RPMI8226 (cell line): Measurements from ENCODE around the gene DMD.

Source experiments
- DNase-seq: peaks from one replicate; pipeline ENCODE4 v3.0.0-alpha.2; 2015

DMD gene

DNA sequence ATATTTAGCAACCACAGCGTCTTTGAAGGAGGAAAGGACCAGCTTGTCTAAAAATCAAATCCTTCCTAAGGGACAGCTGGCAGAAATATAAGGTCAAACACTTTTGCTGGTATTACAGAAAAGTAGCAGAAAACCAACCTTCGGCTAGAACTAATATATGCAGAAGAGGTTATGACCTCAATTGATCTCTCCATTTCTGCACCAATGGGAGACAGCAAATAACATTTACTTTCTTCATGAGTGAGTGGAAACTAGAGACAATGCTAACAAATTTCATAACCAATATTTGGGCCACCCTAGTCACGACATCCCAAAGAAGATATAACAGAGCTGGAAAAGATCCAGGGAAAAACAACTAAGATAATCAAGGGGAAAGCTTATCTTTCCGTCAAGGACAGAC lies 1892.5 kb downstream of the DMD start:
- no peak for DNase-seq

DNA sequence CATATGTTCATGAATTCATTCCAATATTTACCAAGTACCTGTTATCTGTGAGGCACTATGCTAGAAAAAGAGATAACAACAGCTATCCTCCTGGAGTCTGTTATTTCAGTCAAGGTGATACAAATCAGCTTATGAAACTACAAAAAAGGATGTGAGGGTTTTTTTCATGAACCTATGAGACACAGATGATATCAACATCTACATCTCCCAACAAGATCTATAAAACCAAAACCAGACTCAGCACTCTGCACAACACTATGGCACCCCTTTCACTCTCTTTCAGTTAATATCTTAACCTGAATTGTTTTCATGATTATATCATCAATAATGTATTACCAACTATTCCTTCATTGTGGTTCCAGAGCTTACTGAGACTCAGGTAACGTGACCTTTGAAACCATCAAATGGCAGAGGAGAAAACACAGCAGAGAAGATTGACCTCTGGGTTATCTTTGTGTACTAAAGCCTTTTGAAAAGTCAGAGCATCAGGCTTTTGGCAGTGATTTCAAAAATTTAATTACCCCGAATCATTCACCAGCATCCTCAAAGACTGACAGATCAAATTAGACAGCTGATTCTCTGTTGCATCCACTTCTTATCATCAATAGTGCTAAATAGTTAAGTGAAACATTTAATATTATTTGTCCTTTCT lies 1894.9 kb downstream of the DMD start:
- DNase-seq = no peak

DNA sequence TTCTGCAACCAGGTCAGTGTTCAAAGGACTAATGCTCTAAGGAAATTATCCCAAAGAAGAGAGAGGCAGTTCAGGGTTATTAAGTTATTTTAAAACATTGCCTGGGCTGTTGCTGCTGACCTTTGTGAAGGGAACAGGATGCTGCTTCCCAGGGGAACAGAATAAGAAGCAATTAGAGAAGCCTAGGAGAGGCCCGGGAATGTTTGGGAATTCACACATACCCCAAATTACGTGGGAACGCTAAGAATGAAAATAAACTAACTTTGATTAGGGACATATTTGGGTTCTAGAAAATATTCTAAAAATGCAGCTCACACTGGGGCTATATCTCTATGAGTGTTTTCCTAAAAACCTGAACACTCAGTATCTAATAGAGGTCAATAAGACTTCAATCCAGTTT lies 1896.4 kb downstream of the DMD start:
- DNase-seq = no peak

DNA sequence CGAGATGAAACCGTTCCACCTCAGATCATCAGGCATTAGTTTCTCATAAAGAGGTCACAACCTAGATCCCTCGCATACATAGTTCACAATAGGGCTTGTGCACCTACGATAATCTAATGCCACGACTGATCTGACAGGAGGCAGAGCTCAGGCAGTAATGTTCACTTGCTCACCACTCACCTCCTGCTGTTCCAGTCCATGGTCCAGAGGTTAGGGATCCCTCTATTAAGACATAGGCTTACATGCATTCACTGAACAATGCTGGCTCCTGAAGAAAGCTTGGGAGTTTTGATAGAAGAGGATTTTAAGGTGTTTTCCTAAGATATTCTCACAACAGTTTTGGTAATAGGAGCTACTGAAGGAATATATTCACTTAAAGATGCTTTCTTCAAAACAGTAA lies 1903.4 kb downstream of the DMD start:
- no peak for DNase-seq

DNA sequence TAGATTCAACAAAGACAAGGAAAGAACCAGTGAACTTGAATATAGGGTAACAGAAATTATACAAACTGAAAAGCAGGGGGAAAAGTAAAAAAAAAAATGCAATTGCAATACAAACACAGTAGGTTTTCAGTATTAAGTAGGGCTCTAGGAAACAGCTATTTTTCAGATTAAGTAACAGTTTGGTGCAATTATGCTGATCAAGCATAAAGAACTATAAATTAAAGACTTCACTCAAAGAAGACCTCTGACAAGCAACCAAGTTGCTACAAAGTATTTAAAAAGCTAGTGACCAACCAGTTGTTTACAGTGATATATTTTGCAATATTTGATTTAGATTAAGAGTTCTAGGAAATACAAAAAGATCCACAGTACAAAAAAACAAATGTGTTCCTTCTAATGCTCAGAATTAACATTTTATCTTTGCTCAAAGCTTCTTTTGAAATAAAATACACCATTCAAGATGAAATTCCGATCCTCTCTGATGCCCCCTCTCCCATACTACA lies 1908.7 kb downstream of the DMD start:
- DNase-seq = no peak

DNA sequence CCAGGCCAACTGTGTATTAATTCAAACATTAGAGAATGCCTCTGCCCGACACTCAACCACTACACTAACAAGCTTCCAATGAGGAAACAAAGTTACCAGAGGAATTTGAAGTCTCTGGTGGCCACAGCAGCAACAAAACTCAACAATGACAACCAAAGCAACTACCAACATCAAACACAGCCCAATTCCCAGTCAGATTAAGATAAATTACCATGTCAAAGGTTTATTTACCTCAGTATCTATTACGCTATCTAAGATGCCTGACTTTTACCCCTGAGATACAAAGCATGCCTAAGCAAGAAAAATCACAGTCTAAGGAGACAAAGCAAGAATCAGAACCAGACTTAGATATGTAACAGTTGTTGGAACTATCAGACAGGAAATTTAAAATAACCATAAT lies 1909.4 kb downstream of the DMD start:
- DNase-seq = no peak

DNA sequence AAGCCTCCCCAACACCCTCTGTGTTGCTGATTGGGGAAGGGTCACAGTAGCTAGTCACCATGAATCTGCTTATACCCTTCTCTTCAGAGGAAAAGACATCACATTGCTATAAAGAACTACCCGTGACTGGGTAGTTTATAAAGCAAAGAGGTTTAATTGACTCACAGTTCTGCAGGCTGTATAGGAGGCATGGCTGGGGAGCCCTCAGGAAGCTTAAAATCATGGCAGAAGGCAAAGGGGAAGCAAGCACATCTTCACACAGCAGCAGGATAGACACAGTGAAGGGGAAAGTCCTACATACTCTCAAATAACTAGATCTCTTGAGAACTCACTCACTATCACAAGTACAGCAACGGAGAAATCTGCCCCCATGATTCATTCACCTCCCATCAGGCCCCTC lies 1910.1 kb downstream of the DMD start:
- DNase-seq = no peak

DNA sequence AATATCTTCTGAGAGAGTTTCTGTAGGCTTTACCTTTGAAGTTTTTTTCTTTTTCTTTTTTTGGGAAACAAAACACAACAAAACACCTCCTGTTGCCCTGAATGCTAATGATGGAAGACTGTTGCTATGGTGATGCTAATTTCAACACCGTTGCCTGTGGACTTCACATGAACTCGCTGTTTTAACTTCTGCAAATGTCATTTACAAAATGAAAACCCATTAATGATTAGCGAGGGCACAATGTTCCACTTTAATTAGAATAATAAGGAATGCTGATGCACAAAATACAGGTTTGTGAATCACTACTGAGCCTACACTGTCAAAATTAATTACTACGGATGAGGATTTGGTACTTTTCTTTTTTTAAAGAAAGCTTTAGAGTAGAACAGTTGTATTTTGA lies 1912.4 kb downstream of the DMD start:
- DNase-seq = no peak

DNA sequence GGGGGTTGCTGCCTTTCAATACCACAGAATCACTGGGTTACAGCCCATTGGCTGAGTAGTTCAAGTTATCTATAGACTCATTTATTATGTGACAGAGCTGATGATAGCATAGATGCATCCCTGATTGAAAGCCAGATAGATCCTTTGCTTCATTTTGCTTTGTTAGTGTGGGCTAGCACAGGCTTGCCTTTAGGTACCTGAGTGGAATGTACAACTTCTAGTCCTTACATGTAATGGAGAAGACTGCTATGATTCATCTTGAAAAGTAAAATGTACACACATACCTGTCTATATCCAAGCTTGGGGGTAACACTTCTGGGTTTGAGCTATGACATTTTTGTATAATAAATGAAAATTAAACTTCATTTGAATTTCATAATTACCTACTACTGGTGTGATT lies 1913.5 kb downstream of the DMD start:
- no peak for DNase-seq

DNA sequence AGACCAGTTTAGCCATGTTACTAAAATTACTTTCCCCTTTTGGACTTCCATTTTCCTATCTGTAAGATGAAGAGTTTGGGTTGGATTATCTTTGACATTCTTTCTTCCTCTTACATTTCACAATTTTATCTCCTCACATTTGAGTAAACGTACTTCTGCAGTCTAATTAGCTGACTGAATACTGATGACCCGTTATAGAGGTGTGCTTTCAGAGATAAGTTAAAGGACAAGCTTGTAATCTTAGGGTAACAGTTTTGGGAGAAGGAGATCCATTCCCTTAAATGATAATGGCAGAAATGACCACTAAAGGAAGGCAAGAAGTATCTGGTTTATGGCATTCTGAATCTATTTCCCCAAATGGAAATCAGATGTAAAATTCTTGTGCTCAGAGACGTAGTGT lies 1916.9 kb downstream of the DMD start:
- no peak for DNase-seq

DNA sequence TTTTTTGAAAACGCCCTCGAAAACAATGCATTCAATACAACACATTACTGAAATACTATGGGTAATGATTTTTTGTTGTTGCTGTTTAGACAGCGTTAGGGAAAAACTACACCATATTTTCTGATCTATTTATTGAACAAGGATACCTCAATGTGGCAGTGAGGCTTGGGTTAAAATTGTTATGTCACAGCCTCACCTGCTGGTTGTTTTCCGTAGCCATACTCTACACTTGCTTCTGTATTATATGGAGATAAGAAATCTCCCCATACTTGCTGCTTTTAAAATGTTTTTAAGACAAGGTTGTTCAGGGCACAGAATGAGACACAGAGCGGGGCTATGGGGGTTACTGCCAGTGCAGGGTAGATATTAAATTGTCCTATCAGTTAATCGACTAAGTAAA lies 1917.9 kb downstream of the DMD start:
- no peak for DNase-seq

DNA sequence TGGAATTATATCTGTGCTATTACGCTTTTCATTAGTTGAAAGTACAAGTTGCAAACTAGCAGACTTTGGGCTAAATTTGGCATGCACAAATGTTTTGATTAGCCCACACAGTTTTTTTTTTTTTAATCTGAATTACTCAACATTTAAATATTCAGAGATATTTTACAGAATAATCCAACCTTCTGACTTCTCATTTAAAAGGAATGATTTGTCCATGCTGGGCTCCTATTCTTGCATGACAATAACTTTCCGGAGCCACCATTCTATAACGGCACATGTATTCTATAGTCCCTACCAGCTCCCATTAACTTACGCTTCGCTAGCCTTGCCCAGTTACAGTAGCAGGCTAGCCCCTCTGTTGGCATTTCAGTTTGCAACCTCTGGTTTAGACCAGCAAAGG lies 1920.2 kb downstream of the DMD start:
- DNase-seq = no peak

DNA sequence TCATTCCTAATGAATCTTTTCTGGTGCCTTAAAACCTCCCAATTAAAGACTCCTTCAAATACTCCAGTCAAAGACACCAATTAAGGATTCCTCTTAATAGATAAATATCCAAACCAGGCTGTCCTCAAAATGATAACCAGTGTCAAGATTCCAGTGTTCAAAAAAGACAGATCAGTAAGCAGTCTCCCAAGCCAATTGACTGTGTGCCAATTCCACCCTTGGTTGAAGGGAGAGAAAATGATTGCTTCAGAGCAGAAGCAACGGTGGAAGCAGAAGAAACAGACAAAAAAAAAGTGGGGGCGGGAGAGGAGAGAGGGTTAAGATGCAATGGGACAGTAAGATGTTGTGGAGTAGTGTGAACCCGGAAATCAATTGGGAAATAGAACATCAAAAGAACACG lies 1923.5 kb downstream of the DMD start:
- DNase-seq = no peak

DNA sequence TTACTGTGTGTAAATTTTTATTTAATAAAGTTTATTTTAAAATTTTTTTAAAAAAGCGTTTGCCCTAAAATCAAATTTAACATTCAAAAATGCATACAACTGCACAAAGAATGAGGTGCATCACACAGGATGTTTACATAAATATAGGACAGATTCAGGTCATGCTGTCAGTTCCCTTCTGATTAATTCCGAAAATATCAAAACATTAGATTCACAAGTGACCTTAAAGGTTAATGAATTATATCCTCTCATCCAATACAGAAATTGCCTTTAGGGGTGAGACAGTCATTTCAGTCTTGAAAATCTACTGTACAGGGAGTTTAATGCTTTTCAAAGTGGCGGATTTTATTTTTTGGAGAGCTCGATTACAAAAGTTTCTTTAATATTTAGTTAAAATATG lies 1930.8 kb downstream of the DMD start:
- no peak for DNase-seq

DNA sequence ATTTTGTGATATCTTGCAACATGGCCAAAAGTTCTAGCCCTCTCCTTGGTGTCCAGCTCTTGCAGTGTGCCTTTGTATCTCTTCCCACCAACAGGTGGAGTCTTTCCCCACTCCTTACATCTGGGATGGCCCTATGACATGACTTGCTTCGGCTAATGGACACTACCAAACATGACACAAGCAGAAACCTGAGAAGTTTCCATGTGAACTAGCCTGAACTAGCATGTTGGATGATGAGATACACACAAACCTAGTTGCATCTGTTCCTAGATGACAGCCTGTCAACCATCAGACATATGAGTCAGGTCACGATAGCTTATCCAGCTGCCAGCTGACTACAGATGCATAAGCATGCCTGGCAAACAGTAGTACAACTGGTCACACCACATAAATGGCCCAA lies 1932.0 kb downstream of the DMD start:
- no peak for DNase-seq

DNA sequence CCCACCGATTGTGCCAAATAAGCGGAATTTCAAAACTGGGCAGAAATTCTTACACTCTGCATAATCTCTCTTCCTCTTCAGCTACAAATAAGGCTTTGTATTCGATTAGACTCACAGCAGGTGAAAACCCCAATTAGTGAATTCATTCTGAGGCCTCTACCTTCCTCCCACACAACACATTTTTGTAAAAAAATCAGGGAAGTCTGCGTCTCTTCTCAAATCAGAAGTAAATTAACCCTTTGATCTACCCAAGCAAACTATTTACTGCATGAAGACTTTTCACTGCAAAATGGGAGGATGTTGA lies 1938.9 kb downstream of the DMD start:
- no peak for DNase-seq

DNA sequence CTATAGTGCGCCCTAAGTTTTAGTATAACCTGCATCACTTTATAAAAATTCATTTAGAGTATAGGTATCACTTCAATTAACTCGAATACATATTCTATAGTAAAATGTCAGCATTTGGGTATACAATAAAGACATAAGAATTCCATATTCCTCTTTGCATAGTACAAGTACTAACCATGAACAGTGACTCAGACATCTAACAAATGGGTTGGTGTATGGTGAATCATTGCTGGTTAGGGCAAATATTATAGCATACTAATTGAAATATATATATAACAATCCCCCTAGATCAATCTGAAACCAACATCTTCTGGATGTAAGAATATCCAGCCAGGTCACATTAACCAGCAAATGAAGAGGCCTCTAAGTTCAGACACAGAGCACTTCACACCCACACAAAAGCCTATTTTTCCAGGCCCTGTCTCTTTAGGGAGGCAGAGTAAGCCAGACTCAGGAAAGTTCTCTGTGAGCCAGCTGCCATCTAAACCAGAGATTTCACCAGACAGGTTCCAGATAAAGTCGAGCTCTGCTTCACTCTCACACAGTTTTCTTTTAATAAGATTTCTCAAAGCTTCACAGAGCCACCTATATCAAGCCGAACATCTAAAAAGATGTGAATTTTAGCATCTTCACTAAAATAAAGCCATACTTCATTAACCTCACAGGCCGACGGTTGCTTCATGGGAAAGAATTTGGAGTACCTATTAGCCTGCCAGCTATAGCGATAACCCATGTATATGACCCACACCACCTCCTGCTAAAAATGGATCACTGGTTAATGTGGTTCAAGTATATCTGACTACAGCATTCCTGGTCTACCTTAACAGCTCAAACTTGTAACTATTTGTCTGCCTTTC lies 1939.5 kb downstream of the DMD start:
- DNase-seq = no peak

DNA sequence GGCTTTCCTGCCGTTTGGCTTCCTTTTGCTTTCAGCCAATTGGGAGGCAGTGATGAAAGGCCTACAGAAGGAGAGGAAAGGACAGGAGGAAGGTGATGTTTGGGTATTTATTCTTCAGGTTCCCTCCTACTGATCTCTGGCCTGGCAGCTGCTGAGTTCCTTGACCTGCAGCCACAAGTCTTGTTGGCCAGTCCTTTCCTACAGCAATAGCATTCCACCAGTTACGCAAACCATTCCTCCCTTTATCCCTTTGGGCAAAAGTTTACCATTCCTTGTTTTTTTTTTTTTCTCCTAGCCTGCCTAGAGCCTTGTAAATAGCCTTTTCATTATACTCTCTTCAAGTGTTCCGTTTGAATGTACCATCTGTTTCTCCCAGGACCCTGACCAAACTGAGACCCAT lies 1941.4 kb downstream of the DMD start:
- DNase-seq = no peak

DNA sequence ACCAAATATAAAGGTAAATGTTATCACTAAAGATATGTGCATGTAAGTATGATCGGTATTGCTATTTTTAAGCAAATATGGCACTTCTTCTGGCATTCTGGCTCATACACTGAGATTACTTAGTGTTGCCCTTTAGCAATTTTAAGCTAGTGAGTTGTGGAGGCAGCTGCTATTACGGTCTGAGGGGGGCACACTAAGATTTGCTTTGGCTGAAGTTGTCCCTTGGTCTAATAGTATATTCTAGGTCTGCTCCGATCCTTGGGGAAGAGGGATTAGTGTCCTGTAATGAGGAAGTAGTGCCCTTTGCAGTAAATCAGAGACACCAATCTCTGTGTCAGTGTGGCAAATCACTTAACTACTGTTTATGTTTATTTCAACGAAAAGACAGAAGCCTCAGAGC lies 1943.0 kb downstream of the DMD start:
- DNase-seq = no peak

DNA sequence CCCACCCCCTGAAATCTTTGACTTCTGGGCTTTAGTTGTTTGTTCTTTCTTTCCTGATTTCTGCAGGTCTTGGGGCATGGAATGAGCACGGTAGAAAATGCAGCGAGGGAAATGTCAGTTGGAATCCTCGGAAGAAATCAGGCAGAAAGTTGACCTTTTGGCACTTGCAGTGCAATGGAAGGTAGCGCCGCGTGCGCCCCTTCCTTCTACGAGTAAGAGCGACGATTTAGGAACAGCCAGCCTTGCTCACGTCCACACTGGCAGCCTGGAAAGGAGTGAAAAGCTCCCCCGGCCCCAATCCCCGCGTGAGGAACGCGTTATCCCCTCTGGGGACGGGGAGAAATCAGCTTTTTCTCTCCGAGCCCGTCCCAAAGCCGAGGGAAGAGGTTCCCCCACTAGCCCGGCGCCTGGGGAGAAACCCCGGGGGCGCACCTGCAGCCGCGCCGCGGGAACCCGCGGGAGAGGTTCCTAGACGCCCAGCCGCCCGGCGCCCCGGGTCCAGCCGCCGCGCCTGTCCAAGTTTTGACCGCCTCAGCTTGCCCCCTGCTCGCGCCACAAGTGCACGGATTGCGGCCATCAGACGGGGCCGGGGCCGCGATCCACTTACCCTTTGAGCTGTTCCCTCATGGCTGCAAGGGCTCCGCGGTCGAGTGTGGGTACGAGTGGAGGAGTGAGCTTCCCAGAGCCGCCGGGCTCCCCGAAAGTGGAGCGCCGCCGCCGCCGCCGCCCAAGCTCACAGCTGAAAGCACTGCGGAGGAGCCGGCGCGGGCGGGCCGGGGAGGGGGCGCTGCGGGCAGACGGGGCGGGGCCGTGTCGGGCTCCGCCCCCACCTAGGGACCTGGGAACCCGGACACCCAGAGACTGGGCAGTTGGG lies 1944.9 kb downstream of the DMD start:
- peak; percentile 13 for DNase-seq

DNA sequence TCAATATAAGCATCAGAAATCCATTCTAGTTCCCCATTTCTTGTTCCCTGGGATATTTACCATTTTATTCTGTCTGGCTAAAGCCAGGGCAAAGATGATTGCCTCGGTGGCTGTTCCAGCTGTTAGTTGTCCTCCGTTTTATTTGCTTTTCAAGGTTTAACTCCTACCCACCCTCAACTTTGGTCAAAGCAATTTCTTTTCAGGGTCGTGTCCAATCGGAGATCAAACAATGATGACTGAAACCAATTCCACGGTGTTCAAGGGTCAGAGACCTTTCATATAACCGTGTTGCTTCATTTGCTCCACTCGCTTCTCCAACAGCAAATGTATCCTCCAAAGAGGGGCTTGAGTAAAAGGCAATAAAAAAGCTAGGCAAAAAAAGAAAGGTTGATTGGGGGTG lies 1946.0 kb downstream of the DMD start:
- no peak for DNase-seq

DNA sequence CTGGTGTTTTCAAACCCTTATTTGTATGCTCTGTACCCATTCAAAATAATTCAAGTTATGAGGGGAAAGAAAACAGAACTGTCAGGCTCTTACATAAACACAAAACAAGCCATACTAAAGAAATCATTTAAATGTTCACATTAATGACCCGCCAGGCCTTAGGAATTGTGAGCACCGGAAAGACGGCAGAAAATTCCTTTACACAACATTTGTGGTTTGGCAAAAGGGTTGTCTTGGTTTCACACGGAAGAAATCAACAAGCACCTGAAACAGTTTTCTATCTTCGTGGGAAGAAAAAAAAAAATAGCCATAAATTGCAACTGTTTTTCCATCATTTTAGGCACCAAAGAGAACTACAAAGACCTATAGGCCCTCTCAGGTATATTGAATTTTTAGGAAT lies 1951.0 kb downstream of the DMD start:
- DNase-seq = no peak

DNA sequence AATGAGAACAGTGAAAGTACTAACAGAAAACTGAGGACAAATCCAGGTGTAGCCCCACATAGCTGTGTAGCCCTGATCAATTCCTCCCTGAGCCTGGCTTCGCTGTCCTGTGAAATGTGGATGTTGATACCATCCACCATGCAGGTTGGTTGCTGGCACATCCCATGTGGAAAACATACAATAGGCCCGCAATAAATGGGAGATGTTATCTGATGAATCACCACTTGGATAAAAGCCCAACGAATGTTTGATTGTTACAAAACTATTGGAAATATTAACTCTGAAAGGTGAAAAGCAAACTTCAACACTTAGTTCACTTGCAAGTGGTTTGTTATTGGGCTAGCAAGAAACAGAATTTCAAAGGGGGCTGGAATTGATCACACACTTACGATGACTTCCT lies 1953.2 kb downstream of the DMD start:
- no peak for DNase-seq
